NCI-H524 treated with DMSO at 0.1 percent for 48 hours (cell line): ENCODE data around the gene OR2T10.
"Not testable (repeated sequence)": the region's sequence is repeated elsewhere in the genome, so short reads cannot be mapped to it uniquely, and the experiment has no call there.

ENCODE experiments used
- DNase-seq: peaks from one replicate; lab custom pipeline; 2025; lab: John Stamatoyannopoulos, UW

The OR2T10 gene, protein sequence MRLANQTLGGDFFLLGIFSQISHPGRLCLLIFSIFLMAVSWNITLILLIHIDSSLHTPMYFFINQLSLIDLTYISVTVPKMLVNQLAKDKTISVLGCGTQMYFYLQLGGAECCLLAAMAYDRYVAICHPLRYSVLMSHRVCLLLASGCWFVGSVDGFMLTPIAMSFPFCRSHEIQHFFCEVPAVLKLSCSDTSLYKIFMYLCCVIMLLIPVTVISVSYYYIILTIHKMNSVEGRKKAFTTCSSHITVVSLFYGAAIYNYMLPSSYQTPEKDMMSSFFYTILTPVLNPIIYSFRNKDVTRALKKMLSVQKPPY

DNA sequence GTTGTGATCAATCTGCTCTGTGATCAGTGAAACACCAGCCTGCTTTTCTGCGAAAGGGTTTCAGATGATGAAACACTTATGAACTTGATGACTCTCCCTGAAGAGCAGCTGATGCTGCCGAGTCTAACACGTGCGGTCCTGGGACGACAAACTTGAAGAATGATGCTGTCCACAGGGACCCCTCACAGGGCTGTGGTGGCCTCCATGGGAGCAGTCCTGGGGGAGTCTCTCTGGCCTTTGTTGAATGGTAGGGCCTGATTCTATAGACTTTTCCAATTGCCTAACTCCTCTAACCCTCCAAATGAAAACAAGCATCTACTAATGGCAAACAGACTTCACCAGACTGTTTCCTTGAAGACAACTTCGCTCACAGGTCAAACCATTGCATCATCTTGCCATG, at the start of gene OR2T10:
Gene OR2T10, minus strand, starts transcription at position 112 of the 400 bp plus-strand sequence. CDS start 3,932 bp downstream, outside the sequence.
- DNase-seq: no peak

GRCh38 chr1:248645178-248645577, 47.7 kb upstream of the OR2T10 start, which contains the start of gene OR2T35:
Gene OR2T35, minus strand, starts transcription at chr1:248645278. Its CDS starts 6,020 bp downstream, at chr1:248639258.
- not testable (repeated sequence) for DNase-seq

DNA sequence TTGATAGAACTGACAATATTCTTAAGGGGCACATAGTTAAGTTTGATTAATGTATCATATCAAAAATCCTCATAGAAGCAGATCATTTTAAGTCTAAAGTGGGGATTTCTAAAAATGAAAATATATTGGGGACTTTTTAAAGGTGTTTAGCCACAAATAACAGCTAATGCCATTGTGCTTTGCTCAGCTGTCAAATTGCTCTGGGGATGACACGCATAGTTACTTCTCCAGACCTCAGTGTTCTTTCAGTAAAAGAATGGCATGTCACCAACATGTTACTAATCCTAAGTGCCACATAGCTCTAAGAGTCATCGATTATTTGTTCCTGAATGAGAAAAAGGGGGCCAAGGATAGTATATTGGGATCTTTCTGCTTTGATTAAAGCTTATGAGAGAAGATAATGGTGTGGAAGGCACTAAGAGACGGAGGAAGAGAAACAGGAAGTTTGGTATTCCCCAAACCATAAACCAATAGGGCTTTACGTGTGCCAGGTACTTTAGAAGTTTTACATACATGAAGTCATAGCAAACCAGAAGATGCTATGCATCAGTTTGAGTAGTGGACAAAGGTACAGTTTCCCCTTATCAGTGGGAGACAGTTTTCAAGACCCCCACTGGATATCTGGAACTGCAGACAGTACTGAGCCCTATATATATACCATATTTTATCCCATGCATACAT, 45.6 kb upstream of the OR2T10 start:
- DNase-seq: not testable (repeated sequence)

- DNase-seq: not testable (repeated sequence)
These were observed 44.1 kb upstream of the OR2T10 start for GRCh38 chr1:248641583-248641982.

DNA sequence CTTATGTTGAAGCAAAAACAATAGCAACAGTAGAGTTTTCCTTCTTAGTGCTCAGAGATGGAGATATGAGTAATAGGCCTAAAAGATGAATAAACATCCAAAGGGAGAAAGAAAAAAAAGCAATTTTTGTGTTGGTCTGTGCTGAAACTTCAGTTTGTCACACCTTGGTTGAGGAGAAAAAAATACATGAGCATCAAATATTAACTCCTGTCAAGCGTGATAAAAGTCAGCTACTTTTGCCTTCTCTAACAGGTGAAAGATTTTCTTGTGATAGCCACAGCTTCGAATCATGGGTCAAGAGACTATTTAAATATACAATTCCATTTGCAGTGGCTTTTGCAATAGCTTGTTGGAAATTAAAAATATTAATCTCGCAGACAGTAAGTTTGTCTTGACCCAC, 43.4 kb upstream of the OR2T10 start:
- DNase-seq: not testable (repeated sequence)

DNA sequence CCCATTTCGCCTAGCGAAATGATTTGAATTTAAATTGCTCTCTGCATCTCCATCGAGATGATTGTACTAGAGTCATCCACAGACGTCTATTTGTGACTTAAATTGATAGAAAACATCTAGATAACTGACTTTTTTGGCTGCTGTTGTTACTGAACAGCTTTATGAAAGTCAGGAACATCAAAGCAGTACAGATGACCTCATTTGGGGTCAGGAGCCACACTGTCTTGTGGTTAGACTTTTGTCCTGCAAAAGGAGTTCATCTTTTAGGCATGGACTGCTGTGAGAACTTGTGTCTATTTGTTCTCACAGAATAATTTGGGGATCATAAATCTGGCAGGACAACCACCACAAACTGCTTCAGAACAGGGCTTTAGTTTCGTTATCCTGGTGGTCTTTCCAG, 42.2 kb upstream of the OR2T10 start:
- not testable (repeated sequence) for DNase-seq

- not testable (repeated sequence) for DNase-seq
These were observed 39.1 kb upstream of the OR2T10 start for GRCh38 chr1:248636612-248637011.

DNA sequence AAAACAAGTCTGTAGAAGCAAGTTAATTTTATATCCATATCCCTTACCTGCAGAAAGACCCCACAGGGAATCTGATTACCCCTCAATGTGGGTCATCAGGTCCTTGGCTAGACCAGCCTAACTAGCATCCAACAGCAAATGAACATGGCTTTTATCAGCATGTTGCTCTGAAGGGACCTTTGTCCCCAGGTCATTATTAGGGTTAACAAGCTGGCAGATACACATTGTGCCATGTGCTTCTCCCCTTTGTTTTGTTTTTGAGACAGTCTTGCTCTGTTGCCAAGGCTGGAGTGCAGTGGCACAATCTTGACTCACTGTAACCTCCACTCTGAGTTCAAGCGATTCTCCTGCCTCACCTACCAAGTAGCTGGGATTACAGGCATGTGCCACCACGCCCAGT, 37.5 kb upstream of the OR2T10 start, which contains the start of gene OR2T11:
Gene OR2T11, minus strand, starts transcription at position 101 of the 400 bp plus-strand sequence. CDS start 7,963 bp downstream, outside the sequence.
- DNase-seq: not testable (repeated sequence)

DNA sequence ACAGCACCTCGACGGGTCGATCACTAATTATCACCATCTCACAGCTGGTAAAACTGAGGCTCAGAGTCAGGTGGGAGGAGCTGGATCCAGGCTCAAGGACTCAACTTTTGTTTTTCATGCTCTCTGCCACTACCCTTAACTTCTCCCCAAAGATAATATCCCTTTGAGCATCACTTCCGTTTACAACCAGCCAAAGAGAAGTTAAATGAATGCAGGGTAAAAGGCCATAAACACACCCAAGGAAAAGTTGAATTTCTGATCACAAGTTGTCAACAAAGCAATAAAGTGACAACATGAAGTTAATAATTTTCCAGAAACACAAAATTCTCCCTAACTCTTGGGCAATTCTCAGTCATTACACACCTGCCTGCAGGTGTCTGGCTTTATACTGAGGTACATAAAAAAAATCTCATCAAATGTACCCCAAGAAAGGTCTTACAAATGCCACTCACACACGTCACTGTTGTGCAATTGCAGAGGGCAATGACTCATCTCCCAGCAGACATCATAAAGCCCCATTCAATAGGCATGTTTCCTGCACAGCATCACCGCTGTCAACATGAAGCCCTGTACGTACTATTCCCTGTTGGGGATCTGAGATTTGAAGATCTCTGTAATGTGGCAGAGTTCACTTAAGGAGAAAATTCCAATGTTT, 34.0 kb upstream of the OR2T10 start:
- DNase-seq: no peak

DNA sequence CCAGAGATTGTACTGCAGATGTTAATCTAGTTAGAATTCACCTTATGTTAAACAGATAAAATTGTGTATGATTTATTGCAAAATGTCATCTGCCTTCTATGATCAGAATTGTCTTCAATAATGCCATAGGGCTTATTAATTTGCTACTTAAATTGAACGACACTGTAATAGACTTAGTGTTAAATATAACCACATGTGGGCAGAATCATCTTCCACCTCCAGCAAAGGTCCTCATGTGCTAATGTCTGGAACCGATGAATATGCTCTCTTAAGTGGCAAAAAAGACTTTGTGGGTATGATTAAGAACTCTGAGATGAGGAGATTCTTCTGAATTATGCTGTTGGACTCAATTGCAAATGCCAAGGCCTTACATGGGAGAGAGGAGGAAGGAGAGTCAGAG, 33.1 kb upstream of the OR2T10 start:
- DNase-seq: no peak

DNA sequence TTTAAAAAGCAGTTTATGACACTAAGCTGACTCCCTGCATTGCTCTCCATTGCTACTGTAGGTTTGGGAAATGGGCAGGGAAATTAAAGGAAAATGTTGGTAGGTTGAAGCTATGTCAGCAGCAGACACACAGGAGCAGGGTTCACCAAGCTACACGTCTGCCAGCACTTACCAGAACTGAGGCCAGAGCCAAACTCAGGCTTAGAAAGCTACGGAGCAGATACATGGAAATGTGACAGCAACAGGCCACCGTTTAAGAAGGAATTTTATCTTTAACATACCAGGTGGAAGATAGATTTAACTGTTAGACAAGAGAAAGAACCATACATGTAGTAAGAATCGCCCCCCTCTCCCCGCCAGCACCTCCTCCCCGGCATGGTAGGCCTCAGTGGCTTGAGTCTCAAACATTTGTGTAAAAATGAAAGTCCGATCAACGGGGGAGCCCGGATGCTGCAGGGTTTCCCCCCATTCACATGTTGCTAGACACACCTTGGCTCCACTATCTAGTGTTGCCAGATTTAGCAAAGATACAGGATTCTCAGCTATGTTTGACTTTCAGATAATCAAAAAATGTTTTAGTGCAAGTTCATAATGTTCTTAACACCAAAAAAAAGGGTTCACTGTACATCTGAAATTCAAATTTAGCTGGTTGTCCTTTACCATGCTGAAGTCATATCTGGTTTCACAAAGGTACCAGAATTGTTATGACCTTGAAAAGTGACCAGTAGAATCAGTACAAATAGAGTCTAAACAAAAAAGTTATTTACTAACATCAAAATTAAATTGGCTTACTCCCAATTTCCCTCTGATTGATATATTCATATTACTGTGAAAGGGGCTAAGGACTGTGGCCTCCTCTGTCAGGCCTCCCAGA, 30.7 kb upstream of the OR2T10 start:
- no peak for DNase-seq

- DNase-seq: no peak
These were observed 28.5 kb upstream of the OR2T10 start for GRCh38 chr1:248625971-248626370.

- no peak for DNase-seq
These were observed 27.7 kb upstream of the OR2T10 start for GRCh38 chr1:248625166-248625565.

- DNase-seq: no peak
These were observed 25.1 kb upstream of the OR2T10 start for GRCh38 chr1:248622570-248623001.

- no peak for DNase-seq
These were observed 24.3 kb upstream of the OR2T10 start for GRCh38 chr1:248621770-248622169.

GRCh38 chr1:248618878-248619277, 21.4 kb upstream of the OR2T10 start:
- no peak for DNase-seq

- DNase-seq: no peak
These were observed 20.6 kb upstream of the OR2T10 start for GRCh38 chr1:248618119-248618518.

DNA sequence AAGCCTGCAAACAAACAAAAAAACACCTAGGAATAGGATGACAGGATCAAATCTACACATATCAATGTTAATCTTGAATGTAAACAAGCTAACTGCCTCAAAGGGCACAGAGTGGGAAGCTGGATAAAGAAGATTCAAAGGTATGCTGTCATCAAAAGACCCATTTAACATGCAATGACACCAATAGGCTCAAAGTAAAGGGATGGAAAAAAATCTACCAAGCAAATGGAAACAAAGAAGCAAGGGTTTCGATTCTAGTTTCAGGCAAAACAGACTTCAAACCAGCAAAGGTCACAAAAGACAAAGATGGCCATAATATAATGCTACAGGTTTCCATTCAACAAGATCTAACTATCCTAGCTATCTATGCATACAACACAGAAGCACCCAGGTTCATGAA, 16.2 kb upstream of the OR2T10 start:
- DNase-seq: no peak

DNA sequence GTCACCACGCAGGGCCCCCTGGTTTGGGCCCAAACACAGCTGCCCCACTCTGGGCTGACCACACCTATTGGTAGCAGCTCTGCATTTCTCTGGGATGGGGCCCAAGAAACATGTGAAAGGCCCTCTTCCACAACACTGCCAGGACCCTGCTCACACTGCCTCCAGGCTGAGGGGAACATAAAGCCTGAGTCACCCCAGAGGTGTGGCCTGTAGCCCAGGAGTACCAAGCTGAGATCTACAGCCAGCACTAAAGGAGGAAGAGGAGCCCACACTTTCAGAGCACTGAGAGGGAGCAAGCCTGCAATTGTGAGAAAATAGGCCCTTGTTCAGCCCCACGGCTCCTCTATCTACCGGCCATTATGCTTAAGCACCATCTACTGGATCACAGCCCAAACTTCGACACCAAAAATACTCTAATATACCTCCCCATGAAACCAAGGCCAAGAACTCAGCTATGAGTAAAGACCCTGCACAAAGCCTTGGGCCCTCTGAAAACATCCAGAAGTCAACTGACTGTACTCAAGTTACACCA, 14.4 kb upstream of the OR2T10 start:
- no peak for DNase-seq

DNA sequence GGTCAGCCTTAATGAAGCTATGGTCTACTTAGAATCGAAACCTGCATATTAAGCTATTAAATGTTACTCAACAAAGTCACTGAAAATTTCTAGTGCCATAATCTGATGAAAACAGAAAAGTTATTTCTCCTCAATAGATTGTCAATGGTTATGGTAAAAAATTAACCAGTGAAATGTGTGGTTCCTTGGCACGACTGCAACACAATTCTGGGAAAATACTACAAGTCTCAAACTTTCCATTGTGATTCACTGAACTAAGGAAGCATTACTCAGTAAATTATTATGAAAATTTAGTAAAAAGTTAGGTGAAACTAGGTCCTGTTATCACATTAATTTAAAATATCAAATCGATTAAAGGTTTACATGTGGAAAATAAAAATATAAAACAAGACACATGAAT, 12.8 kb upstream of the OR2T10 start:
- no peak for DNase-seq

DNA sequence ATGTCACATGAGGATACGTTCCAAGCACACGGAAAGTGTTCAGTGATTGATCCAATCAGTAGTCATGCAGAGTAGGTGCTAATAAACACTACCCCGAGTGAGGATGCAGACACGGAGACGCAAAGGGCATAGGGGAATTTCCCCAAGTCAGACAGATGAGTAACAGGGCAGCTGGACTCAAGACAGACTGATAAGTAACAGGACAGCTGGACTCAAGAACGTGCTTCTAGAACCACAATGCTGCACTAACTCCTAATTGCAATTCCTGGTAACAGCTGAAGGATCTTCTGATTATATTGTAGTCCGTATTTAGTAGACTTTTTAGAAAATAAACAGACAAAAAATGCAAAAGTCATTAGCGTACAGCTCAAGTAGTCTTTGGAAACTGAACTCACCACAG, 1.9 kb upstream of the OR2T10 start:
- no peak for DNase-seq
